NCI-H146 treated with DMSO at 0.1 percent for 48 hours (cell line): Measurements from ENCODE around the gene EPHA5.

Experiments
- DNase-seq: peaks from one replicate; lab custom pipeline; 2025; ENCODE audit not compliant: unreplicated experiment; lab: John Stamatoyannopoulos, UW

The EPHA5 gene

DNA sequence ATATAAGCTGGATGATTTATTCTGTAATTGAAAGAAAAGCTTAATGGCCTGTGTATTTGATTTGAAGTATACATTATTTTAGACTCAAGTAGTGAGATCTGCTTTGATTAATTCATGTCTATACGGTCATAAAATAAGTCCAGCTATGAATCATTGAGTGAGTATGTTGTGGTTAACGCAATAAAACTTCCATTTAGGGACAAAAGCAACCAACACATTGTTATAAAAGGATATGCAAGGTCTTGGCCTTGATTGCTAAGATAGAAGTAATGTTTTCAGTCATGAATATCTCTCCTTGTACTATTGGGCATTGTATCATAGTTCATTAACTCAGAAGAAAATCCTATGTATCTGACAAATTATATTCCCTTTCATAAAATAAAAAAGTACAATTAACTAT, 162.1 kb downstream of the EPHA5 start:
- DNase-seq, result no peak

DNA sequence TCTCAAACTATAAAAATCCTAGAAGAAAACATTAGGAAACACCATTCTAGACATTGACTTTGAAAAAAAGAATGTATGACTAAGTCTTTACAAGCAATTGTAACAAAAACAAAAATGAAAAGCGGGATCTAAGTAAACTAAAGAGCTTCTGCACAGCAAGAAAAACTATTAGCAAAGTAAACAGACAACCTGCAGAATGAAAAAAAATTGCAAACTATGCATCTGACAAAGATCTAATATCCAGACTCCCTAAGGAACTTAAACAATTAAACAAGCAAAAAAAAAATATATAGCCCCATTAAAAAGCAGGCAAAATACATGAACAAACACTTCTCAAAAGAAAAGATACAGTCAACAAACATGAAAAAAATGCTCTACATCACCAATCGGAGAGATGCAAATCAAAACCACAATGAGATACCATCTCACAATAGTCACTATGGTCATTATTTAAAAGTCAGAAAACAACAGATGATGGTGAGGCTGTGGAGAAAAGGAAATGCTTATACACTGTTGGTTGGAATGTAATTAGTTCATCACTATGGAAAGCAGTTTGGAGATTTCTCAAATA, 168.1 kb downstream of the EPHA5 start:
- no peak for DNase-seq

DNA sequence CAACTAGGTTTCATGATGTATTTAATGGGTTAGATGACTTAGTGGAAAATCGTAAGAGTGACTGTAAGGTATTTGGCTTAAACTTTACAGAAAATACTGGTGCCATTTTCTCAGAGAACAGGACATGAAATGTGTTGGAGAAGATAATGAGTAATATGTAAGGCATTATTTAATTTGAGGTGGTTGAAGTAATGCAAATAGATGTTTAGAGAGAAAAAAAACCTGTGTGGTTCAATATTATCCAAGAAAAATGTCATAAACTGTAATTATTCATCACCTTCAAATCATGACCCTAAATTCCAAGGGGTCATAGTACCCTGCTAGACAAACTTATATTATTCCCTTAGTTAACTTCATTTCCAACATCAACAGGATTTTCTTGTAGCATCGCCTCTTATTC, 171.7 kb downstream of the EPHA5 start:
- no peak for DNase-seq

DNA sequence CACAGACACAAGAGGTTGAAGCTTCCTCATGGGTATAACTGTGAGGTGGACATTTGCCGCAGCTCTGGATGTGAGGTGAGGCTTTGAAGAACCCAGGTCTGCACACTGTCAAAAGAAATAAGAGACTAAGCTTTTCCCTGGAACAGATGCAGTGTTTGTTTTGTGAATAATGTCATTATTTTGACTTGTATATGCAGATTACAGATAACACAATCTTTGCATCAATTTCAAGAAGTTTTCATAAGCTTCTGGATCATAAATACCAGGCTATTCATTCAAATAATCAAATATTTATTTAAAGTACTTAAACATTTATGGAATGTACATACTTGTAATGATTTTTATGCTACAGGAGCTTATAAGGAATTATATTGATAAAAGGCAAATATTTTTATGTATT, 174.8 kb downstream of the EPHA5 start:
- DNase-seq, result no peak

DNA sequence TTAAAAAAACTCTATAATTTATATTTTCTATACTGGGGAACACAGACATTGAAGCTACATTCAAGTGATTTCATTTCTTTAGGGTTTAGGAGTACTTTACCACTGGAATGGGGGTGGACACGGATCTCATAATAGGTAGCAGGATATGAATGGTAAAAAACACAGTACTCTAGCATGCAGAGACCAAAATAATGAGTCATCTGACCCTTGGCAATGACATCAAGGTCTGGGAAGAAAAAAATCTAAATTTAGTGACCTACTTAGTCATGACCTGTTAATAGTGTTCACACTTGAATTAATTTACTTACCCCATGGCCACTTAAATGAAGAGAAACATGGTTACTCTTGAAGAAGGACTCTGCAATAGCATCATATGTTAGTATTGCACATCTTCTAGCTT, 187.9 kb downstream of the EPHA5 start:
- DNase-seq, result no peak

DNA sequence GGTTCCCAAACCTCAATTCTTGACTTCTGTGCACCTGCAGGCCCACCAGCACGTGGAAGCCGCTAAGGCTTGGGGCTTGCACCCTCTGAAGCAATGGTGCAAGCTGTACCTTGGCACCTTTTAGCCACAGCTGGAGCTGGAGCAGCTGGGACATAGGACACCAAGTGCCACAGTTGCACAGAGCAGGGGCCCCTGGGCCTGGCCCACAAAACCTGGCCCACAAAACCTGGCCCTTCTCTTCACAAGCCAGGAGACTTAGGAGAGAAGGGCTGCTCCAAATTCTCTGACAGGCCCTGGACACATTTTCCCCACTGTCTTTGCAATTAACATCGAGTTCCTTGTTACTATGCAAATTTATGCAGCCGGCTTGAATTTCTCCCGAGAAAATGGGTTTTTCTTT, 197.8 kb downstream of the EPHA5 start:
- no peak for DNase-seq

DNA sequence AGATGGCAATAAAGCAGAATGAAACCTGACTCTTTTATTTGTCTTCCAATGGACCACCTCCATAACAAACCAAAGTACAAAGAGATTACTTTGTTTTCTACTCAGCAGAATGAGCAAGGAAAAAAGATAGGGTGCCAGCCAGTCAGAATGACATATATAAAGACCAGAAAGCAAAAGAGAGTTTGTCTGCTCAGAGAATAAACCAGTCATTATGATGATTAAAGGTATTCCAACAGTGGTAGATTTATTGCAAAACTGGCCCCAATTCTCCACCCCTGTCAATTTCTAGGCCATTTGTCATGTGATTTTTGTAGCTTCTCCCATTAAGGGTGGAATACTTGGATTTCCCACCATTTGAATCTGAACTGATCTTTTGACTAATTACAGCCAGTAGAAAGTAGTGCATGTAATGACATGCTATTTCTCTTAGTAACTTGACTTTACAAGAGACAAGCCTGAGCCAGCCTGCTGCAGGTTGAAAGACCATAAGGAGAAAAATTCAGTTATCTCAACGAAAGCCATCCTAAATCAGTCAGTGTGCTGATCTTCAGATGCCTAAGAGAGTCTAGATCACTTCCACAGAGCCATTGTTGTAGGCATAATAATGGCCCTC, 203.1 kb downstream of the EPHA5 start:
- no peak for DNase-seq

DNA sequence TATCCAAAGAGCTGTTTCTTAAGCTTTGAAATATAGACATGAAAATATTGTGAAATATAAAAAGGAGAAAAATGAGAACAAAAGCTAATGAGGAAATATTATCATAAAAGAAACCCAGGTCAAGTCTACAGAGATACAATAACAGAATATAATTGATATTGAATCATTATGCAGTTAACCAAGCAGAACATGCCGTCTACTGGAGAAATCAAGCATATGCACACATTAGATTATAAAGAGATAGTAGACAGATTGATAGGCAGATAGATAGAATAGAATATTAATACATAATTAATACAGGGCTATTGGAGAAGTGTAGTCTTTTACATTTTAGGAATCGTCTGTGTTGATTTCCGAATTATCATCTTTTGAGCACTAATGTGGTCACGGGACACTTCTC, 208.5 kb downstream of the EPHA5 start:
- no peak for DNase-seq

DNA sequence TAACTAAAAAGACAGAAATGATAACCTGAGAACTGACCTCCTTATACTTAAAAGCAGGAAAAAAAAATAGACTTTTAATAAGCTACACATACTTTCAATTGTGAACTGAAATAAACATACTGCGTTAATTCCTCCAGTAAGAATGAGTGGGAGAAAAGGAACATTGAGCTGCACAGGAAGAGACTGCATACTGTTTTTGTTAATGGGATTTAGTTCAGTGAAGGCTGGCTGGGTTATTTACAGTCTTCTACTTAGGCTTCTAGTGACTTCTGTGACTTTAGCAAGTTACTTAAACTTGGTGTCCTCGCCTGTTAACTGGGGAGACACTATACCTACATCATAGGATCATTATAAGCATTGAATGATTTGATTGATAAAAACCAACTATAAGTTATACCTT, 213.3 kb downstream of the EPHA5 start:
- DNase-seq, result no peak

DNA sequence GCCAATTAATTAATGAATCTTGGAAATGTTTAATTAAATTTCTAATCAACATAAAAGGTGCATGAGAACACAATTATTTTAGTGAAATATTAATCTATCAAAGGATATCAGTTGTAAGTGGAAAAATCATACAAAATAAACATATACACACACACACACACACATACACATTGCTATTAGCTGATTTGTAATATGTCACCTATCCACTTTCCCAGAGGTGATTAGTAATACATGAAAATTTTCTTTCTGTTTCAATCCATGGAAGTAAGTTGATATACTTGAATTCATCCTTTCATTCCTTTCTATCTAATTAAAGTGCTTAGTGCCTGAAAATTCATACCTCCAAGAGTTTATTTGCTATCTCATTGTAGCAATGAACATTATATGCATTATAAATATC, 213.7 kb downstream of the EPHA5 start:
- DNase-seq, result no peak

DNA sequence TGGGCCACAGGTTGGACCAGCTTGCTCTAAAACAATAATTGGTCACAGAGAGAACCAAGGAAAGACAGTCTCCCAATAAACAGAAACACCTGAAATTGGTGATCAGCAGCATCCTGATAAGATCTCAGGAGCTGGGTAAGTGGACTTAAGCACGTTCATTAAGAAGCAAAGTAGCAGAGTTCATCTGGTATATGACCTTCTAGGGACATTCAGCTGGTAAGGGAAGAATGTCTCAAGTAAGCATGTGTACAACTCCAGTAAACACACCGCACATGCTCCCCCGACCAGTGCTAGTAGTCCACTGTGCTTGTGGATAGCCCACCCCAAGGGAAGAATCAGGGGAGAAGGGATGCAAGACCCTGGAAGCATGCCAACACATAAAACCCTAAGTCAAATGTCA, 216.9 kb downstream of the EPHA5 start:
- DNase-seq, result no peak

DNA sequence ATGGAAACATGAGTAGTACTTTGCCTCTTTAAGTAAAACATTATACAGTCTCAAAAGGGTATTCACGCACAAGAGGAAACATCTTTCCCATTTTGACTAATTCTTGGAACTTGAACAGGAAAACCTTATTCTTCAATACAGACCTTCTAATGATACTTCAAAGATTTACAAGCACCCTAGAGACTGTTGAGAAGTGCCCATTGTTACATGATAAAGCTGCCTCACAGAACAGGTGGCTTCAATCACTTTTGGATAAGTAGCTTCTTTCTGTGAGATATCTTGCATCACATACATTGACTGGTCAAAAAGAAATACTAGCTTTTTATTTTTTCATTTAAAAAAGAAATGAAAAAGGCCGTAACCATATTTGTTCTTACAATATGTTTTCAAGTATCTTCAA, 219.4 kb downstream of the EPHA5 start:
- DNase-seq, result no peak

DNA sequence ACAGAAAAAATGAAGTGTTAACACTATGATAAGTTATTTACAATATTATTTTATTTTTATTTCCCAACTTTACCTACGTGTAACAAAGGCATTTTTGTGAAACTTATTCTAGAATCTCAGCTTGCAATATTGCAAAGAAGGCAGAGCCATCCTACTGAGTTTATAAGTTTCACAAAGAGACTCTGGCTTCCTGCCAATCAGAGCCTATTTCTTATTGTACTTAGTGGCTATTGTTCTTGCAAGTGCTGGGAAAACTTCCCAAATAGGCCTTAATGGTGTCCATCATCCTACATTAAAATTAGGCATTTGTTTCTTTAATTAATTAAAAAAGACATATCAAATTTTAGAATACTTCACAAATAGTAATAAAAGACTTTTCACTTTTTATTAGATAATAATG, 233.2 kb downstream of the EPHA5 start:
- DNase-seq, result no peak

DNA sequence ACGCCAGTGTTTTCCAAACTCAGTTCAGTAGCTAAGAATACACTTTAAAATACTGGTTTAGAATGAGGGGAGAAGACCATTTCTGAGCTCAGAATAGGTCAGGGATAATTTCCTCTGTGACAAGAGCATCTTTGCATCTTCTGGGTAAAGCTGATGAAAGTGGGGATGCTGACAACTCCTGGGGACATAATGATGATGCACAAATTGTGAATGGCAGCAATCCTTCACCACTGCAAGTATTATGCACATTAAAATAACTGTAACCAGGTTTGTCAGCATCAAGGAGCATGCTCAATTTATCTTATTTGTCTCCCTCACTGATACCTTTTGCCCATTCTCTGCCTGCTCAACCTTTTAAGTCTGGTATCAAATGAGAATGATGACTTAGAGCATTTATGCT, 248.2 kb downstream of the EPHA5 start:
- DNase-seq, result no peak

DNA sequence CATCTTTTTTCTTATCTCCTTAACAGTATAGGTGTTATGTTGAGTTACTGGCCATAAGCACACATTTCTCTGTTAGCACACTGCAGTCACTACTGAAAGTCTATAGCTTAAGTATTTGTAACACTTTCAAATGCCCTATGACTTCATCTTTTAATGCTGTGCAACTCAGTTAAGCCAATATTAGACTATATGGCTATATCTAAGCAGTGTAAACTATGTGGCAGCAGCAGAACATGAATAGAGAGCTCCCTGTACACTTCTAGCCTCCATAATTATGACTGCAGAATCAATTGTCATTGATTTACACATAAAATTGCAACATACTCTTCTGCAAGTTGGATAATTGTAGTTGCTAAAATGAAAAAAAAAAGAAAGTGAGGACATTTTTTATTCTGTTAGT, 250.3 kb downstream of the EPHA5 start:
- no peak for DNase-seq

DNA sequence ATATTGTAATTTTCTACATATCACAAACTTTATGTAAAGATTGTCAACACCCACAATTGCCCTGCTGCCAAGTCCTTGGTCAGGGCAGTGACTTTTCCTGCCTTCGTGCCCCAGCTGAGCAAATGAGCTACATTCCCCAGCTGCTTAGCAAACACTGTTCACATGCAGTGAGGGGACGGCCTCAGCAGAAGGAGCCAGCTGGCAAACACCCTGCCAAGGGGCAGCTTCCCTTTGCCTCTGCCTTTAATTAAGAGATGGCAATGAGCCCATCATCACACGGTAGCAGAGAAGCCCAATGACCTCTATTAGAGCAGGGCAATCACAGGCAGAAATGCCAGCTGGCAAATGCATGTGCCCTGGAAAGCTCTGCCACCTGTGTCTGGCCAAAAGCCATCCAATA, 253.4 kb downstream of the EPHA5 start:
- DNase-seq, result no peak

DNA sequence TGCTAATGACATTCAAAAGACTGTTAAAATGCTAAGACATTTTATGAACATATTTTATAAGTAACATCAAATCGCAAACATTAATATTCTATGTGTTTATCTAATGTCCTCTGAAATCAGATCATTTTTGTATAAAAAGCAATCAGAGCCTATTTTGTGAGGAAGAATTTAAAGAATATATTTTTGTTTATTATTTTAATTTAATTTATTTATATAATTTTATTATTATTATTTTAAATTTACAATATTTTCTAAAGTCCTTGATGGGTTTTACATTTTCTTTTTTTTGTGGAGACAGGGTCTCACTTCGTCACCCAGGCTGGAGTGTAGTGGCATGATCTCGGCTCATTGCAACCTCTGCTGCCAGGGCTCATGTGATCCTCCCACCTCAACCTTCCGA, 262.8 kb downstream of the EPHA5 start:
- no peak for DNase-seq

DNA sequence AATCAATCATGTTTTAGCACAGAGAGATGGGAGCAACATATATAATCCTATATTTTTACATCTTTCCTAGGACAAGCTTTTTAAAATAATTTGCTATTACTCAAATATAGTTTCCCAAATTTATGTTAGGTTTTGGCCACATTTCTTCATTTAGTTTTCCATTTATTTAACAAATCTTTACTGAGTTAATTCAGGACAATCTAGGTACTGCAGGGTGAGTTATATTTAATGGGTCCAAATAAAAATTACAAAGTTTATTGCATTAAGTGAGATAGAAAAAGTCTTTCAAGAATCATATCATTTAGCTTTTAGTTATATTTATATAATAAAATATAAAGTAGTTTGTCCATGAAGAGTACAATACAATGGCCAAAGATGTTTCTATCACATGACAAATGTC, 269.2 kb downstream of the EPHA5 start:
- DNase-seq, result no peak

DNA sequence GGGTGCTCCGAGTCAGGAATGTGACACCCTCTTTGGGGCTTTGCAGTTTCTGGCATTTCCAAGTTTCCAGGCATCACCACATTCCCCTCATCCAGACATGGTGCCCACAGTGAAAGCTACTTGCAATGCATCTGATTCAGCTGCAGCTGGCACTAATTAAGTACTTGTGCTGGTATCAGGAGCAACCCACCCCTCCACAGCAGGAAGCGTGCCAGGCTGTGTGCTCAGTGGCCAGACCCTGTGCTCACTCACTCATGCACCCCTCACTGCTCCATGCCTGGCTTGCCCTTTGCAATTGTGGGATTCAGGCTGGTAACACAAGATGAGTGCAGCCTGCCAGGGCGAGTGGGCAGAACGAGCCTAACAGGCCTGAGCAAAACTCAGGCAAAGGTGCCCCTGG, 271.2 kb downstream of the EPHA5 start:
- DNase-seq, result no peak

DNA sequence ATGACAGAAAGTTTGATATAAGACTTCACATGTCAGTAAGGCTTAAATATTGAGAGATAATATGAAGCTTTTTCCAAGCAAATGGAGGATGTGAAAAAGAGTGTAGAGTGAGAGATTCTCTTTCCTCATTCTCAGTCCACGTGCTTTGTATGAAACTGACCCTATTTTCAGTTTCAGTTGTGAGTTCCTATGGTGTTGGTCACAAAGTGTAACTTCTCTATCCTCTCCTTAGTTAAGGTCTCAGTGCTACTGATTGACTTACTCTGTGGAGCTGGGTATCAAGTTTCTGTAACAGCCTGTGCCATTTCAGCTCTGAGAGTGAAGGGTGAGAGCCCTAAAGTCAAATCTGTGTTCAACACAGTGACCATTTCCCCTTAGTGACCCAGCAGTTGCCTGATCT, 277.2 kb downstream of the EPHA5 start:
- DNase-seq, result no peak

DNA sequence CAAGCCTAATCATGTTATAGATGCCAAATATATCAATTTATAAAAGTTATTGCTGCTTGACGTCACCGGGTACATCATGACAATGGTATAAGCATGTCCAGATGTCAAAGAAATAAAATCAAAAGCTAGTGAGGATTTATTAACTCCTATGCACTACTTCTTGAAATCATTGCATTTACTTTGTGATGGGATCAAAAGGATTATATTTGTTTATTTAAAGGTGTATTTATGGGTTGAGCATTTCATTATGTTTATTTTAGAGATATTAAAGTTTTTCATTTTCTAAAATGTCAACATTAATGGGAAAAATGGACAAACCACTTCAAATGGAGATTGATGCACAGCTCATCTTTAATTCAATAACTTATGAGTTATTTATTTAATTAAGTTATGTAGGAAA, 277.8 kb downstream of the EPHA5 start:
- no peak for DNase-seq

DNA sequence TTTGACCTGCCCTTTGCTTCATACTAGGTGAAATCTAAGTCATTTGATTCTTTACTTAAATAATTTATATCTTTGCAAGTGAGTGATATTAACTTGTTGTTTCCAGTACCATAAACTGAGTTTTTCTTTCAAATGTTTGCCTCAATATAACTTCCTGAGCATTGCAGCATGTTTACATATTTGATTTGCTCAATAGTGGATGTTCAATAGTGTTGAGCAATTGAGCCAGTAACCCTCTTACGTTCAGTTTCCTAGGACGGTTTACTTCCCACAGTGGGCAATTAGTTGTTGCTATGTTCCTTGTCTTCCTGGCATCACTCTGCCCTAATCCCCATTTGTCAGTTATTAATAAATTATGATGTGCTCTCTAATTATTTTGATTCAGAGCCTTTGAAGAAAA, 278.5 kb downstream of the EPHA5 start:
- no peak for DNase-seq

DNA sequence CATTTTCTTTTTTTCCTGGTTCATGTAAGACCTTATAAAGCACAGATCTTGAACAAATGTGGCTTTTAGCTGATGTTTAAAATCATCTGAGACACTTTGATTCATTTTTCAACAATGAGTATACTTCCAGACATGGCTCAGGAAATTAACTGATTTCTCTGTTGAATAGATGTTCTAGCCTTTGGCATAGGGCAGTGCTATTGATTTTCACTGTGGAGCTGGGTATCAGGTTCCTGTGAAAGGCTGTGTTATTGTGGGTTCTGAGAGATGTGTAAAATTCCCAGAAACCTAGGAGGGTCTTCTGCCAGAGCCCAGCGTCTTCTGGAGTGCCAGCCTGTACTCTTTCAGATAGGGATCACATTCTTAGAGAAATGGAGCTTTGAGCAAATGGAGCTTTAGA, 278.9 kb downstream of the EPHA5 start:
- DNase-seq, result no peak

DNA sequence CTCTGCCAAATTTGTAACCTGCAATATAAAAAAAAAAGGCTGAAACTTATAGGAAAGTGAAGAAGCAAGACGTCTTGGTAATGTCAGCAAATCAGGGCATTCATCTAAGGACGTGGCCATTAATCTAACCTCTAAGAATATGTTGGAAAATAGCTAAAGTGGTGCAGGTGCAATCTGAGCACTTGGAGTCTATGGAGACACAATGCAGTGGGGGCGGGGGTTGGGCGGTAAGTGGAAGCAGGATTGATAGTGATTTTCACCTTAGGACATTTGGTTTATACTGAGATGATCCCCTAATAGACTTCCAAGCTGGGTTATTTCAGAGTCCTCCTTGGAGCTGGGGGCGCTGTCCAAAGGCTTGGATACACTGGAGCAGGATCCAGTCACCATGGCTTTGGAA, 283.4 kb downstream of the EPHA5 start:
- DNase-seq, result no peak
